ENCODE data around the gene STOM. TPM values are rescaled to one million over a fixed set of nuclear protein-coding genes. Genes with fewer than 3 reads are reported as not detected.

Gene STOM
- polyA plus RNA-seq, 1 donor = 71.4 TPM

DNA sequence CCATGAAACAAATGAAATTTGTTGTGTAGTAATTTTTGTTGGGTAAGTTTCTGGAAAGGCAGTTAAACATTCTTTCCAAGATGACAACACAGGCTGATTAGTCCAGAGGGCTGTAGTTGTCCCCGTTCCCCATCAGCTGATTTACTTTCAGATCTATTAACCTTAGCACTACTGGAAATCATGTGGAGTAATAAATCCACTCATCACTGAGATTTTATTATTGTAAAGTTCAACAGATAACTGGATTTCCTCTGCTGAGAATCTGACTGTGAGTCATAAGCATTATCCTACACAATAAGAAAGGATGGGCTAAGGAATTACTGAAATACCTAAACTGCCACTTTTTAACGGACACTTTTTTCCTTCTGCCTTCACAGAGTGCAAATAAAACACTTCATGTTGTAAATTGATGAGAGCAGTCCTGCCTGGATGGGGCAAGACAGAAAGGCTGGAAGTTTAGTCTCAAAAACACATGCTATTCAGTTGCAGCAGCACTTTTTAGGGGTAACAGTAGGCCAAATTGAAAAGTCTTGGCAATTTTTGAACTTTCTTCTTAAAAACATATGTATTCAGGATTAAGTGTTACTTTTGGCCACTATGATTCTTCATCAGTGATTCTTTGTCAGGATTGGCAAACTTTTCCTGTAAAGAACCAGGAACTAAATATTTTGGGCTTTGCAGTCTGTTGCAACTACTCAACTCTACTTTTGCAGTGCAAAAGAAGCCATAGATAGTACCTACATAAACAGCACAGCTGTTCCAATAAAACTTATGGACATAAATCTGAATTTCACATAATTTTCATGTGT is 7.0 kb downstream of the STOM start:
- whole genome bisulfite sequencing (ENCODE audit: insufficient coverage, low lambda C conversion rate) = no CpG with 5 or more reads among the region's 2 CpGs
- no peaks in the 10 kb centered on the region for H3K36me3 ChIP-seq (ENCODE audit: control insufficient read depth, insufficient read depth, low read length)
- H3K4me3 ChIP-seq (ENCODE audit: low read length) = no peak overlapping the region
- no peaks in the 10 kb centered on the region for H3K27me3 ChIP-seq (ENCODE audit: control insufficient read depth, insufficient read depth, low read length)
- peaks cover 22% of the 10 kb centered on the region for H3K4me1 ChIP-seq (ENCODE audit: control insufficient read depth, insufficient read depth, low read length)
- no peaks in the 10 kb centered on the region for H3K9me3 ChIP-seq (ENCODE audit: control insufficient read depth, low read depth, low read length)
- DNase-seq = peak; percentile 86 to 92
- H3K27ac ChIP-seq (ENCODE audit: low read length) = peak overlapping the region; percentile 87

GRCh38 chr9:121360601-121361374 is 9.3 kb downstream of the STOM start:
- H3K27me3 ChIP-seq (ENCODE audit: control insufficient read depth, insufficient read depth, low read length) = no peaks in the 10 kb centered on the region
- H3K9me3 ChIP-seq (ENCODE audit: control insufficient read depth, low read depth, low read length) = no peaks in the 10 kb centered on the region
- peaks cover 8% of the 10 kb centered on the region for H3K4me1 ChIP-seq (ENCODE audit: control insufficient read depth, insufficient read depth, low read length)
- no peak overlapping the region for H3K4me3 ChIP-seq (ENCODE audit: low read length)
- no peaks in the 10 kb centered on the region for H3K36me3 ChIP-seq (ENCODE audit: control insufficient read depth, insufficient read depth, low read length)
- peak overlapping the region; percentile 27 for H3K27ac ChIP-seq (ENCODE audit: low read length)
- peak in 1 of 2 donors; percentile 52 for DNase-seq

GRCh38 chr9:121359351-121360294 is 10.4 kb downstream of the STOM start:
- H3K4me3 ChIP-seq (ENCODE audit: low read length) = no peak overlapping the region
- H3K27ac ChIP-seq (ENCODE audit: low read length) = no peak overlapping the region
- peaks cover 8% of the 10 kb centered on the region for H3K4me1 ChIP-seq (ENCODE audit: control insufficient read depth, insufficient read depth, low read length)
- H3K27me3 ChIP-seq (ENCODE audit: control insufficient read depth, insufficient read depth, low read length) = no peaks in the 10 kb centered on the region
- DNase-seq = no peak
- H3K36me3 ChIP-seq (ENCODE audit: control insufficient read depth, insufficient read depth, low read length) = peaks cover 3% of the 10 kb centered on the region
- H3K9me3 ChIP-seq (ENCODE audit: control insufficient read depth, low read depth, low read length) = no peaks in the 10 kb centered on the region
- 100% methylated on average over 1 of the region's 3 CpGs for WGBS (ENCODE audit: insufficient coverage, low lambda C conversion rate)

DNA sequence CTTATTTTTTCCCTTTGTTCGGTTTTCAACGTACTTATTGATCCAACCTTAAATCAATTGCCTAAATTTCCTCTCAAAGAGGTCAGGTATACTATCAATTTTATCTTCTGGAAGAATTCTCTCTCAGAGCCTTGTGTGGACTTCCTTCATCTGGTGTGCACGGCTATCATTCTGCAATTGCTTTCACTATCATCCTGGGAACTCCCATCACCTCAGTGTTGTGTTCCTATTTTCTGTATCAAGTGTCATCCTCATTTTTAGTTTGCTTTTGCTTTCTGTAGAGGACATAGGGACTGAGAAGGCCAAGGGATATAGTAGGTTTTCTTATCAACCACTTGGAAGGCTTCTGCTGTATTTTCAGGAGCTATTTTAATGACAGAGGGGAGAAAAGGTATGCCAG is 11.3 kb downstream of the STOM start:
- no peak overlapping the region for H3K27ac ChIP-seq (ENCODE audit: low read length)
- peaks cover 6% of the 10 kb centered on the region for H3K36me3 ChIP-seq (ENCODE audit: control insufficient read depth, insufficient read depth, low read length)
- H3K4me3 ChIP-seq (ENCODE audit: low read length) = no peak overlapping the region
- WGBS (ENCODE audit: insufficient coverage, low lambda C conversion rate) = 100% methylated on average over 2 of the region's 3 CpGs
- no peaks in the 10 kb centered on the region for H3K9me3 ChIP-seq (ENCODE audit: control insufficient read depth, low read depth, low read length)
- no peaks in the 10 kb centered on the region for H3K27me3 ChIP-seq (ENCODE audit: control insufficient read depth, insufficient read depth, low read length)
- no peak for DNase-seq
- H3K4me1 ChIP-seq (ENCODE audit: control insufficient read depth, insufficient read depth, low read length) = peaks cover 14% of the 10 kb centered on the region

DNA sequence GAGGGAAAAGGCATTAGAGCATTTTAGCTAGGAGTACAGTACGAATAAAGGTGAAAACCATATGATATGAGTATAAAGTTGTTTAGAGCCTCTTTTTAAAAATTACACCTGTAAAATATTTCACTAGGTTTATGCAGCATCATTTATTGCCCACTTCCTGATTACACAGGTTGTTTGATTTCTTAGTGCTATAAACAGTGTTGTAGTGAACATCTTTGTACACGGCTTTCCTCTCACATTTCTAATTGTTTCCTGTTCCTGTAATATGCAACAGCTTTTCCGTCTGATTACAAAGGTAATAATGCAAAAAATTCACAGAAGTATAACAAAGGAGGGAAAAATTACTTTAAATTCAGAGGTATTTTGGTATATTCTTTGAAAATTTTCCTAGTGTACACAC is 13.0 kb downstream of the STOM start:
- H3K27me3 ChIP-seq (ENCODE audit: control insufficient read depth, insufficient read depth, low read length) = no peaks in the 10 kb centered on the region
- H3K4me1 ChIP-seq (ENCODE audit: control insufficient read depth, insufficient read depth, low read length) = peaks cover 14% of the 10 kb centered on the region
- peaks cover 18% of the 10 kb centered on the region for H3K36me3 ChIP-seq (ENCODE audit: control insufficient read depth, insufficient read depth, low read length)
- H3K4me3 ChIP-seq (ENCODE audit: low read length) = no peak overlapping the region
- no peak overlapping the region for H3K27ac ChIP-seq (ENCODE audit: low read length)
- WGBS (ENCODE audit: insufficient coverage, low lambda C conversion rate) = 43% methylated on average over 3 of the region's 3 CpGs
- peak in 1 of 2 donors; percentile 29 for DNase-seq
- no peaks in the 10 kb centered on the region for H3K9me3 ChIP-seq (ENCODE audit: control insufficient read depth, low read depth, low read length)

- H3K4me1 ChIP-seq (ENCODE audit: control insufficient read depth, insufficient read depth, low read length) = peaks cover 11% of the 10 kb centered on the region
- H3K36me3 ChIP-seq (ENCODE audit: control insufficient read depth, insufficient read depth, low read length) = peaks cover 18% of the 10 kb centered on the region
- H3K9me3 ChIP-seq (ENCODE audit: control insufficient read depth, low read depth, low read length) = no peaks in the 10 kb centered on the region
- H3K4me3 ChIP-seq (ENCODE audit: low read length) = no peak overlapping the region
- DNase-seq = no peak
- no peak overlapping the region for H3K27ac ChIP-seq (ENCODE audit: low read length)
- no CpG with 5 or more reads among the region's 5 CpGs for WGBS (ENCODE audit: insufficient coverage, low lambda C conversion rate)
- H3K27me3 ChIP-seq (ENCODE audit: control insufficient read depth, insufficient read depth, low read length) = no peaks in the 10 kb centered on the region
Measured at GRCh38 chr9:121354762-121355161, 15.3 kb downstream of the STOM start.

DNA sequence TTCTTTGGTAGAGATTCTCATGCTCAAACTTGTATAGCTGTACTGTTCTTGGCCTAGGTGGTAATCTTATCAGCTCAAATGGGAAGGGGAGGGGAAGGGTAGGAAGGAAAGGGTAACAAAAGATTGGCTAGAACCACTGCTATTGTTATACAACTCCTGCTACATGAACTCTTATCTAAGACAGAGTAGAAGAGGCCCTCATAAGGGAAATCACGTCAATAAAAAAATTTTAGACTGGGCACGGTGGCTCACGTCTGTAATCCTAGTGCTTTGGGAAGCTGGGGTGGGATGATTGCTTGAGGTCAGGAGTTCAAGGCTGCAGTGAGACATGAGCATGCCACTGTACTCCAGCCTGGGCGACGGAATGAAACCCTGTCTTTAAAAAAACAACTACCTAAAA is 15.9 kb downstream of the STOM start:
- H3K4me3 ChIP-seq (ENCODE audit: low read length) = no peak overlapping the region
- H3K27me3 ChIP-seq (ENCODE audit: control insufficient read depth, insufficient read depth, low read length) = no peaks in the 10 kb centered on the region
- peaks cover 11% of the 10 kb centered on the region for H3K4me1 ChIP-seq (ENCODE audit: control insufficient read depth, insufficient read depth, low read length)
- WGBS (ENCODE audit: insufficient coverage, low lambda C conversion rate) = 20% methylated on average over 1 of the region's 5 CpGs
- H3K9me3 ChIP-seq (ENCODE audit: control insufficient read depth, low read depth, low read length) = no peaks in the 10 kb centered on the region
- no peak overlapping the region for H3K27ac ChIP-seq (ENCODE audit: low read length)
- H3K36me3 ChIP-seq (ENCODE audit: control insufficient read depth, insufficient read depth, low read length) = peaks cover 18% of the 10 kb centered on the region
- peak in 1 of 2 donors; percentile 44 for DNase-seq

- no peaks in the 10 kb centered on the region for H3K9me3 ChIP-seq (ENCODE audit: control insufficient read depth, low read depth, low read length)
- no peaks in the 10 kb centered on the region for H3K27me3 ChIP-seq (ENCODE audit: control insufficient read depth, insufficient read depth, low read length)
- no peak overlapping the region for H3K27ac ChIP-seq (ENCODE audit: low read length)
- H3K4me1 ChIP-seq (ENCODE audit: control insufficient read depth, insufficient read depth, low read length) = peaks cover 11% of the 10 kb centered on the region
- H3K4me3 ChIP-seq (ENCODE audit: low read length) = no peak overlapping the region
- H3K36me3 ChIP-seq (ENCODE audit: control insufficient read depth, insufficient read depth, low read length) = peaks cover 20% of the 10 kb centered on the region
- DNase-seq = no peak
- WGBS (ENCODE audit: insufficient coverage, low lambda C conversion rate) = 100% methylated on average over 1 of the region's 9 CpGs
Measured at GRCh38 chr9:121353241-121354061, 16.6 kb downstream of the STOM start.

DNA sequence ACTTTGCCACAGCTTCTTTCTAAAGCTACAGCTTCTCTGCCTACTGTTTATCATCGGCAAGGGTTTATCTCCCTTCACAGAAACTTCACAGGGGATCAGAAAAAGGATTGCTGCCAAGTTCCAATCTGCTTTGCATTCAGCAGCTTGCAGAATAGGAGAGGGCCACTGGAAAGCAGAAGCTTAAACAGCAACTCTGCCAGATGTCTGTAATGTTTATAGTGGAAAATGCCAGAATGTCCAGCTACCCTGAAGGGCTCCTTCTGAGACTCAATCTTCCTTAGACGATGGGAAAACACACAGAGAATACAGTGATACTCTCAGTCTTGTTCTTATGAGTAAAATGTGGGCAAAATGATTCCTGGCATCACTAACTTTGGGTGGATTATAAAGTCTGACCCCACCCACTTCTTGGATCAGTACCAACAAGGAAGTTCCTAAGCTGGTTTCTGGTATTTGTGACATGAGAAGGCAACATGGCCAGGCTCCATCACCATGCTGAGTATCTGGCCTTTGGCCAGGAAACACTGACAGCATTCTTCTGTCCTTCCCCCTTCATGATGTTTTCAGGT is 19.0 kb downstream of the STOM start:
- 43% methylated on average over 1 of the region's 2 CpGs for WGBS (ENCODE audit: insufficient coverage, low lambda C conversion rate)

More for the DNA sequence above, 19.0 kb downstream of the STOM start:
- H3K27ac ChIP-seq (ENCODE audit: low read length) = peak overlapping the region; percentile 53
- H3K4me3 ChIP-seq (ENCODE audit: low read length) = no peak overlapping the region
- H3K9me3 ChIP-seq (ENCODE audit: control insufficient read depth, low read depth, low read length) = no peaks in the 10 kb centered on the region
- DNase-seq = peak; percentile 41 to 56
- H3K4me1 ChIP-seq (ENCODE audit: control insufficient read depth, insufficient read depth, low read length) = peaks cover 11% of the 10 kb centered on the region
- no peaks in the 10 kb centered on the region for H3K27me3 ChIP-seq (ENCODE audit: control insufficient read depth, insufficient read depth, low read length)
- peaks cover 37% of the 10 kb centered on the region for H3K36me3 ChIP-seq (ENCODE audit: control insufficient read depth, insufficient read depth, low read length)

Data from large intestine (tissue), 3 donors.